ENCODE data around the gene LIF.

The LIF gene

GRCh38 chr22:30228509-30229359, 17.8 kb downstream of the LIF start:
- TF ChIP-seq, protein P1, sequence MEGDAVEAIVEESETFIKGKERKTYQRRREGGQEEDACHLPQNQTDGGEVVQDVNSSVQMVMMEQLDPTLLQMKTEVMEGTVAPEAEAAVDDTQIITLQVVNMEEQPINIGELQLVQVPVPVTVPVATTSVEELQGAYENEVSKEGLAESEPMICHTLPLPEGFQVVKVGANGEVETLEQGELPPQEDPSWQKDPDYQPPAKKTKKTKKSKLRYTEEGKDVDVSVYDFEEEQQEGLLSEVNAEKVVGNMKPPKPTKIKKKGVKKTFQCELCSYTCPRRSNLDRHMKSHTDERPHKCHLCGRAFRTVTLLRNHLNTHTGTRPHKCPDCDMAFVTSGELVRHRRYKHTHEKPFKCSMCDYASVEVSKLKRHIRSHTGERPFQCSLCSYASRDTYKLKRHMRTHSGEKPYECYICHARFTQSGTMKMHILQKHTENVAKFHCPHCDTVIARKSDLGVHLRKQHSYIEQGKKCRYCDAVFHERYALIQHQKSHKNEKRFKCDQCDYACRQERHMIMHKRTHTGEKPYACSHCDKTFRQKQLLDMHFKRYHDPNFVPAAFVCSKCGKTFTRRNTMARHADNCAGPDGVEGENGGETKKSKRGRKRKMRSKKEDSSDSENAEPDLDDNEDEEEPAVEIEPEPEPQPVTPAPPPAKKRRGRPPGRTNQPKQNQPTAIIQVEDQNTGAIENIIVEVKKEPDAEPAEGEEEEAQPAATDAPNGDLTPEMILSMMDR (IDR thresholded peaks at IDR 0.05) = no peak
- Histone ChIP-seq H3K27me3 (peaks cover 15% of the 10 kb centered on the region), H3K4me3 (ENCODE audit: low read depth in 1 of 2, low read length in 1 of 2) (no peak overlapping the region), H3K27ac (no peak overlapping the region), H3K4me1 (ENCODE audit: control insufficient read depth in 1 of 2, insufficient read depth in 1 of 2, low read depth in 1 of 2, low read length in 1 of 2) (peaks cover 14 to 17% of the 10 kb centered on the region in 2 experiments), H3K36me3 (no peaks in the 10 kb centered on the region), H3K9me3 (no peaks in the 10 kb centered on the region)

DNA sequence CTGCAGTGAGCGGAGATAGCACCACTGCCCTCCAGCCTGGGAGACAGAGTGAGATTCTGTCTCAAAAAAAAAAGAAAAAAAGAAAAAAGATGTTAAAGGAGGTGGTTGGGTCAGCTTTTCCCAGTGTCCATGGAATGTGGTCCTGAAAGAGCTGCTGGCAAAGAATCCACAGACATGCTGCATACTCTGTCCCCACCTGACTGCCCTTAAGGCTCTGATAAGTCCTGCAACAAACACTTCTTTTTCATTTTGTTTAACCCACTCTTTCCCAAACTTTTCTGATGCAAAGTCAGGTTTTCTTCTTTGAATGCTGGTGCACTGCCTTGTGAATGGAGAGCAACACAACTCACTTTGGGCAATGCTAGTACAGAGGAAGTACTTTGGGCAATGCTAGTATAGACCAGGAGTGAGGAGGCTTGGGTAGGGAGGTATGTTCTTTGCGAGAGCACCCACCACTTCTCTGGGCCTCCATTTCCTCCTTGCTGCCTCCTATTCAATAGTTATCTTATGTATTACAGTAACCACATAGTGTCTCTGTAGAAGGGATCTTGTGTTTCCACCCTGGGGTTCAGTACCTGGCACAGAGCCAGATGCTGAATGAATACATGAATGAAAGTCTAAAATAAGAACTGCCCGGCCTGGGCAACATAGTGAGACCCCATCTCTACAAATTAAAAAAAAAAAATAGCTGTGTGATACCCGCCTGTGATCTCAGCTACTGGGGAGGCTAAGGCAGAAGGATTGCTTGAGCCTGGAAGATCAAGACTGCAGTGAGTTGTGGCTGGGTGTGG, 18.9 kb downstream of the LIF start:
- H3K27ac ChIP-seq = no peak overlapping the region
- H3K36me3 ChIP-seq = no peaks in the 10 kb centered on the region
- peaks cover 25 to 28% of the 10 kb centered on the region in 2 experiments for H3K4me1 ChIP-seq (ENCODE audit: control insufficient read depth in 1 of 2, insufficient read depth in 1 of 2, low read depth in 1 of 2, low read length in 1 of 2)

DNA sequence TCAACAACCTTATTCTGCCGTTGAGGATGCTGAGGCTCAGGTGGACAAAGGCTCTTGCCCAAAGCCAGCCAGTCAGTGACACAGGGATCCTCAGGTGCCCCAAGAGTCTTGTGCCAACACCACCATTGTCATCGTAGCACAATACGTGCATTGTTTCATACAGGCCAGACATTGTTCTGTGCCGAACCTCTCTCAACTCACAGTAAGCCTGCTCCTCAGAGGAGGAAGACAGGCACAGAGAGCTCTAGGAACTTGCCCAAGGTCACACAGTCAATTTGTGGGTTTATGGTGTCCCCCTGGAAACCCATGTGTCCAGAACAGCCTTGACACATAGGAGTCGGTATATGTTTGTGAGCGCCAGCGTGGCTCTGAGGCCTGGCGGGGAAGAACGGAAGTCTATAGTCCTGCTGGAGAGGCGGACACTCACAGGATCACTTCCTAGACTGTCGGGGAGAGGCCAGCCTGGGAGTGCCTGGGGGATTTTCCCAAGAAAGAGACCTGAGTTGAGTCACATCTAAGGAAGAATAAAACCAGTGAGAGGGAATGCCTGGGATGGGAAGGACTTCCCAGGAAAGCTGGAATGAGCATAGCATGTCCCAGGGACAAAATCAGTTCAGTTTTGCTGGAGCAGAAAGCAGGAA, 20.2 kb downstream of the LIF start:
- no peaks in the 10 kb centered on the region for H3K9me3 ChIP-seq
- H3K27me3 ChIP-seq = no peaks in the 10 kb centered on the region
- TF ChIP-seq, protein P1 (IDR thresholded peaks at IDR 0.05) = no peak
- H3K27ac ChIP-seq = no peak overlapping the region
- peaks cover 39 to 41% of the 10 kb centered on the region in 2 experiments for H3K4me1 ChIP-seq (ENCODE audit: control insufficient read depth in 1 of 2, insufficient read depth in 1 of 2, low read depth in 1 of 2, low read length in 1 of 2)
- H3K36me3 ChIP-seq = no peaks in the 10 kb centered on the region
- no peak overlapping the region for H3K4me3 ChIP-seq (ENCODE audit: low read depth in 1 of 2, low read length in 1 of 2)

More for the DNA sequence above, 18.9 kb downstream of the LIF start:
- no peaks in the 10 kb centered on the region for H3K9me3 ChIP-seq
- H3K4me3 ChIP-seq (ENCODE audit: low read depth in 1 of 2, low read length in 1 of 2) = no peak overlapping the region
- TF ChIP-seq, protein P1 (IDR thresholded peaks at IDR 0.05) = no peak
- H3K27me3 ChIP-seq = peaks cover 9% of the 10 kb centered on the region

- Histone ChIP-seq H3K27me3 (no peaks in the 10 kb centered on the region), H3K4me3 (ENCODE audit: low read depth in 1 of 2, low read length in 1 of 2) (no peak overlapping the region), H3K36me3 (no peaks in the 10 kb centered on the region), H3K4me1 (ENCODE audit: control insufficient read depth in 1 of 2, insufficient read depth in 1 of 2, low read depth in 1 of 2, low read length in 1 of 2) (peaks cover 48 to 50% of the 10 kb centered on the region in 2 experiments), H3K9me3 (no peaks in the 10 kb centered on the region), H3K27ac (no peak overlapping the region)
- TF ChIP-seq, protein P1 (IDR thresholded peaks at IDR 0.05) = no peak
These were observed 21.2 kb downstream of the LIF start for GRCh38 chr22:30225220-30225927.

Measured in neutrophil (primary cell).